ENCODE results near the gene KIF2A. TPM values are rescaled to one million over a fixed set of nuclear protein-coding genes. Genes with fewer than 3 reads are reported as not detected.

Gene KIF2A
- total RNA-seq, 1 donor from 2014 or later, result 40.4 TPM

GRCh38 chr5:62322484-62322883 lies 16.5 kb downstream of the KIF2A start:
- H3K4me3 Mint-ChIP-seq (ENCODE audit: unreplicated experiment), result no peak overlapping the region
- no peaks in the 10 kb centered on the region for H3K9me3 Mint-ChIP-seq (ENCODE audit: unreplicated experiment)
- peaks cover 18% of the 10 kb centered on the region for H3K4me1 Mint-ChIP-seq (ENCODE audit: unreplicated experiment)
- no peaks in the 10 kb centered on the region for H3K27me3 Mint-ChIP-seq (ENCODE audit: unreplicated experiment)
- DNase-seq (ENCODE audit: extremely low spot score, unreplicated experiment), result no peak
- peaks cover 5% of the 10 kb centered on the region for H3K36me3 Mint-ChIP-seq (ENCODE audit: unreplicated experiment)
- TF ChIP-seq, protein P1, sequence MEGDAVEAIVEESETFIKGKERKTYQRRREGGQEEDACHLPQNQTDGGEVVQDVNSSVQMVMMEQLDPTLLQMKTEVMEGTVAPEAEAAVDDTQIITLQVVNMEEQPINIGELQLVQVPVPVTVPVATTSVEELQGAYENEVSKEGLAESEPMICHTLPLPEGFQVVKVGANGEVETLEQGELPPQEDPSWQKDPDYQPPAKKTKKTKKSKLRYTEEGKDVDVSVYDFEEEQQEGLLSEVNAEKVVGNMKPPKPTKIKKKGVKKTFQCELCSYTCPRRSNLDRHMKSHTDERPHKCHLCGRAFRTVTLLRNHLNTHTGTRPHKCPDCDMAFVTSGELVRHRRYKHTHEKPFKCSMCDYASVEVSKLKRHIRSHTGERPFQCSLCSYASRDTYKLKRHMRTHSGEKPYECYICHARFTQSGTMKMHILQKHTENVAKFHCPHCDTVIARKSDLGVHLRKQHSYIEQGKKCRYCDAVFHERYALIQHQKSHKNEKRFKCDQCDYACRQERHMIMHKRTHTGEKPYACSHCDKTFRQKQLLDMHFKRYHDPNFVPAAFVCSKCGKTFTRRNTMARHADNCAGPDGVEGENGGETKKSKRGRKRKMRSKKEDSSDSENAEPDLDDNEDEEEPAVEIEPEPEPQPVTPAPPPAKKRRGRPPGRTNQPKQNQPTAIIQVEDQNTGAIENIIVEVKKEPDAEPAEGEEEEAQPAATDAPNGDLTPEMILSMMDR (IDR thresholded peaks at IDR 0.05), result no peak
- no peak overlapping the region for H3K27ac Mint-ChIP-seq (ENCODE audit: unreplicated experiment)

- H3K36me3 Mint-ChIP-seq (ENCODE audit: unreplicated experiment), result peaks cover 5% of the 10 kb centered on the region
- peaks cover 34% of the 10 kb centered on the region for H3K4me1 Mint-ChIP-seq (ENCODE audit: unreplicated experiment)
- H3K9me3 Mint-ChIP-seq (ENCODE audit: unreplicated experiment), result no peaks in the 10 kb centered on the region
- H3K27ac Mint-ChIP-seq (ENCODE audit: unreplicated experiment), result peak overlapping the region; percentile 6
- TF ChIP-seq, protein P1 (IDR thresholded peaks at IDR 0.05), result no peak
- H3K27me3 Mint-ChIP-seq (ENCODE audit: unreplicated experiment), result no peaks in the 10 kb centered on the region
- no peak for DNase-seq (ENCODE audit: extremely low spot score, unreplicated experiment)
- H3K4me3 Mint-ChIP-seq (ENCODE audit: unreplicated experiment), result no peak overlapping the region
Measured at GRCh38 chr5:62326302-62326701, 20.3 kb downstream of the KIF2A start.

GRCh38 chr5:62326702-62327101 lies 20.7 kb downstream of the KIF2A start:
- TF ChIP-seq, protein P1 (IDR thresholded peaks at IDR 0.05), result no peak
- Mint-ChIP-seq H3K27ac (ENCODE audit: unreplicated experiment) (no peak overlapping the region), H3K4me3 (ENCODE audit: unreplicated experiment) (no peak overlapping the region), H3K9me3 (ENCODE audit: unreplicated experiment) (no peaks in the 10 kb centered on the region), H3K4me1 (ENCODE audit: unreplicated experiment) (peaks cover 34% of the 10 kb centered on the region), H3K36me3 (ENCODE audit: unreplicated experiment) (peaks cover under 1% of the 10 kb centered on the region), H3K27me3 (ENCODE audit: unreplicated experiment) (no peaks in the 10 kb centered on the region)
- no peak for DNase-seq (ENCODE audit: extremely low spot score, unreplicated experiment)

- no peaks in the 10 kb centered on the region for H3K36me3 Mint-ChIP-seq (ENCODE audit: unreplicated experiment)
- no peaks in the 10 kb centered on the region for H3K27me3 Mint-ChIP-seq (ENCODE audit: unreplicated experiment)
- H3K9me3 Mint-ChIP-seq (ENCODE audit: unreplicated experiment), result no peaks in the 10 kb centered on the region
- no peak overlapping the region for H3K4me3 Mint-ChIP-seq (ENCODE audit: unreplicated experiment)
- TF ChIP-seq, protein P1 (IDR thresholded peaks at IDR 0.05), result no peak
- DNase-seq (ENCODE audit: extremely low spot score, unreplicated experiment), result no peak
- peak overlapping the region; percentile 62 for H3K27ac Mint-ChIP-seq (ENCODE audit: unreplicated experiment)
- peaks cover 34% of the 10 kb centered on the region for H3K4me1 Mint-ChIP-seq (ENCODE audit: unreplicated experiment)
Measured at GRCh38 chr5:62327138-62328053, 21.4 kb downstream of the KIF2A start.

DNA sequence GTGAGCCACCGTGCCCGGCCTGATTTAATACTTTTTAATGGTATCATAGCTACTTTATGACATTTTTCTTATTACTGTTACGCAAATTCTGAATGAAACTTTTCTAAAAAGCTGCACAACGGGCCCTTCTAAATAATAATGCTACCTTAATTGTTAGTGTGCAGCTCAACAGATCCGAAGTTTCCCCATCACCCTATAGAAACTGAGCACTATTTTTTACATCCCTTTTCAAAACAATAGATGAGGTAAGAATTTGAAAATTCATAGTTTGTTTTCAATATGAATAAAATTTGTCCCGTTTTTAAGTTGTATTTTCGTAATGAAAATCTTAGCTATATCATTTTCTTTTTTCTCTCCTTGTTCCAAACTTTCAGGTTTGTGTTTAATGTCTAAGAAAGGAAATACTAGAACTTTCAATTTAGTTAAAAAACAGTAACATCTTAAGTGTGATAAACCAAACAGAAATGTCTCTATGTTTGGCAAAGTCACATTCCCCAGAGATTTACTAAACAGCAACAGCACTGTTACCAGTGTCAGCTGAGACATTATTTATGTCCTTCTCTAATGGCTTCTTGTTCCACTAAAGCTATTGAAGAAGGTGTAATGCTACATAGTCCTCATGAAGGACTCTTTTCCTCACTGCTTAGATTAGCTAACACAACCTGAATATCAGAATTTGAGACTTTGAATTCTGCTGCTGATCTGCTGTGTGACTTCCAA lies 22.9 kb downstream of the KIF2A start:
- TF ChIP-seq, protein P1 (IDR thresholded peaks at IDR 0.05), result no peak
- Mint-ChIP-seq H3K9me3 (ENCODE audit: unreplicated experiment) (no peaks in the 10 kb centered on the region), H3K4me1 (ENCODE audit: unreplicated experiment) (peaks cover 34% of the 10 kb centered on the region), H3K27me3 (ENCODE audit: unreplicated experiment) (no peaks in the 10 kb centered on the region), H3K36me3 (ENCODE audit: unreplicated experiment) (no peaks in the 10 kb centered on the region), H3K4me3 (ENCODE audit: unreplicated experiment) (no peak overlapping the region), H3K27ac (ENCODE audit: unreplicated experiment) (no peak overlapping the region)
- no peak for DNase-seq (ENCODE audit: extremely low spot score, unreplicated experiment)
